Stimulated activated naive B cell treated with anti-CD40 and anti-IgM and Interleukin-4, amounts not matched to agents 10 μg/mL and 1 μg/mL and 100 μg/mL, for 72 hours (primary cell): ENCODE results near the gene NCKIPSD.
A peak's percentile ranks its signal among the peaks of the same experiment; 100 is the strongest.

Experiments used
- ATAC-seq, 2 donors: fragments of 150-1000 bp; cut with Tn5 transposase; replicated peaks; 2 replicates each; pipeline ENCODE4 v1.10.0; 2021; ENCODE audit warnings: moderate library complexity in 1 of 2
- DNase-seq: peaks from one replicate; pipeline ENCODE4 v3.0.0; 2021
- H3K27ac Mint-ChIP-seq: one replicate; pipeline ENCODE4 v1.8.0; 2022; ENCODE audit warnings: mild to moderate bottlenecking, mixed read lengths
- H3K27me3 Mint-ChIP-seq, 2 donors: one replicate each; pipeline ENCODE4 v1.8.0; 2022; ENCODE audit warnings: mixed read lengths in 2 of 2
- H3K36me3 Mint-ChIP-seq, 2 donors: one replicate each; pipeline ENCODE4 v1.8.0; 2022; ENCODE audit warnings: mixed read lengths in 2 of 2, mild to moderate bottlenecking in 1 of 2
- H3K4me1 Mint-ChIP-seq, 2 donors: one replicate each; pipeline ENCODE4 v1.8.0; 2022; ENCODE audit warnings: mixed read lengths in 2 of 2, mild to moderate bottlenecking in 1 of 2
- H3K4me3 Mint-ChIP-seq, 2 donors: one replicate each; pipeline ENCODE4 v1.8.0; 2022; ENCODE audit warnings: mild to moderate bottlenecking in 2 of 2, mixed read lengths in 2 of 2, moderate library complexity in 1 of 2
- H3K9me3 Mint-ChIP-seq, 2 donors: one replicate each; pipeline ENCODE4 v1.8.0; 2022; ENCODE audit warnings: mixed read lengths in 2 of 2, mild to moderate bottlenecking in 1 of 2

NCKIPSD gene

GRCh38 chr3:48656061-48656840 is 29.5 kb downstream of the NCKIPSD start:
- peaks cover 7 to 22% of the 10 kb centered on the region in 2 donors for H3K4me1 Mint-ChIP-seq
- H3K9me3 Mint-ChIP-seq: no peaks in the 10 kb centered on the region
- peaks cover 22 to 45% of the 10 kb centered on the region in 2 donors for H3K27me3 Mint-ChIP-seq
- no peaks in the 10 kb centered on the region for H3K36me3 Mint-ChIP-seq
- DNase-seq: peak; percentile 76
- peak overlapping the region; percentile 74 to 83 for H3K4me3 Mint-ChIP-seq
- peak overlapping the region; percentile 77 for H3K27ac Mint-ChIP-seq
- ATAC-seq: peak; percentile 82 to 84

DNA sequence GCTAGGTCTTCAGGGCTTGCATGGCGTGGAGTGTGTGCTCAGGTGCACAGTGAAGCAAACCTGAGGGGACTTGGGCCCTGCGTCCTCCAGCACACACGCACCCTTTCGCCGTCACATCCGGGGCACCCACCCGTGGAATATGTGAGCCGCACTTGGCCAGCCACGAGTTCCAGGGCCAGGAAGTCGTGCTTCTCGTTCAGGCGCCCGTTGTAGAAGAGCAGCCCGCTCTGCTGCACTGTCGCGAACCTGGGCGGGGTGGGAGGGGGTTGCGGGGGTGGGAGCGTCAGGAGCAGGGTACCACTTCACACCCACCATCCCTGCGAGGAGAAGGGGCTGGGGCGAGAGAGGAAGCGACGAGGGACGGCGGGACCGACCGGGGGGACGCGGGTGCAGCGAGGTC is 30.1 kb downstream of the NCKIPSD start:
- Mint-ChIP-seq H3K9me3 (no peaks in the 10 kb centered on the region), H3K27ac (no peak overlapping the region), H3K4me1 (peaks cover 7 to 22% of the 10 kb centered on the region in 2 donors), H3K4me3 (peak overlapping the region; percentile 66 to 83), H3K27me3 (peaks cover 22 to 41% of the 10 kb centered on the region in 2 donors), H3K36me3 (no peaks in the 10 kb centered on the region)
- ATAC-seq: peak; percentile 46 to 53
- no peak for DNase-seq

- Mint-ChIP-seq H3K4me1 (peaks cover 7 to 22% of the 10 kb centered on the region in 2 donors), H3K27ac (no peak overlapping the region), H3K36me3 (no peaks in the 10 kb centered on the region), H3K4me3 (peak overlapping the region; percentile 66 to 83), H3K9me3 (no peaks in the 10 kb centered on the region), H3K27me3 (peaks cover 22 to 36% of the 10 kb centered on the region in 2 donors)
- DNase-seq (no peak), ATAC-seq (no peak)
Measured at GRCh38 chr3:48655063-48655462, 30.7 kb downstream of the NCKIPSD start.

DNA sequence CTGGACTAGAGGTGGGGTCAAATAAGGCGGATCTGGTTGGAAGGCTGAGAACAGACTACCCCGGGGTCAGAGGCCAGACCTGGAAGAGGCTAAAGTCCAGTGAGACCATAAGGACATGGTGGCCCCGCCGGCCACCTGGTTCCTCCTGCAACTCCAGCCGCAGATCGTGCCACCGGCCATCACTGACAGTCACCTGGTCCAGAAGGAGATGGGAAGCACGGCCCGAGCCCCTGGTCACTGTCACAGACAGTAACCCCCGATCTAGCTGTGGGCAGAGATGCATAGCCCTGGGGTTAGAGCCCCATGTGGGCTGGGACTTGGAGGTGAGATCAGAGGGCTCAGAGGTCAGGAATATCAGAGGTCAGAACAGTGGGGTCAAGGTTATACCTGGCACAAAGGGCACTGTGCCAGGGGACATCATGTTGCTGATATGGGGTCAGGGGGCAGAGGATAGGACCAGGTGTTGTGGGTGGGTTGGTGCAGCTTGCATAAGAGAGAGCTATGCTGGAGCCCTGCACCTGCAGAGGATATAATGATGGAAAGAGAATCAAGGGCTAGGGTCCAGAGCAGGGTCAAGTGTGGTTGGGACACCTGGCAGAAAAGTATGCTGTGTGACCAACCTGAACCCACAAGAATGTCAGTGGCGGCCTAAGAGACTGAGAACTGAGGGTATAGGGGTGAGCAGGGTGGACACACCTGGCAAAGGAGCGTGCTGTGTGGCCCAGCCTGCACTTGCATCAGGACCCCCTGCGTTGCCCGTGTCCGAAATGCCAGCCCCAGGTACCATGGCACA is 32.6 kb downstream of the NCKIPSD start:
- H3K27ac Mint-ChIP-seq: peak overlapping the region; percentile 11
- H3K36me3 Mint-ChIP-seq: no peaks in the 10 kb centered on the region
- DNase-seq (no peak), ATAC-seq (no peak)
- H3K4me3 Mint-ChIP-seq: no peak overlapping the region
- peaks cover 8 to 16% of the 10 kb centered on the region in 2 donors for H3K27me3 Mint-ChIP-seq
- peaks cover 9 to 22% of the 10 kb centered on the region in 2 donors for H3K4me1 Mint-ChIP-seq
- H3K9me3 Mint-ChIP-seq: no peaks in the 10 kb centered on the region

DNA sequence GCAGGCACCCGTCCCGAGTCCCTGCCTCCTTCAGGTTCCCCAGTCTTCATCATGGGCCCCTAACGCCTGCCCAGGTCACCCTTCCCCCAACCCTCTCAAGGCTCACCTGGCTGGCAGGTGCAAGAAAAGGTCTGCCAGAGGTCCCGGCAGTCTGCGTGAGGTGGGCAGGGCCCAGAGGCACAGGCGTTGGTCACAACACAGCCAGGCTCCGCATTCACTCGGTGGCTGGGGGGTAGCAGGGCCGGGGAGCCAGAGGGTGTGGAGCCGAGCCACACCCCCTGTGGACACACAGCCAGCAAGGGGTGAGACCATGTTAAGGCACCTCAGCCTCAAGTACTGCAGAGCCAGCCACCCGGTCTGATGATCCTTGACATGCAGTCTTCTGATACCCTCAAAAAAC is 33.9 kb downstream of the NCKIPSD start:
- Mint-ChIP-seq H3K4me3 (no peak overlapping the region), H3K36me3 (no peaks in the 10 kb centered on the region)

DNA sequence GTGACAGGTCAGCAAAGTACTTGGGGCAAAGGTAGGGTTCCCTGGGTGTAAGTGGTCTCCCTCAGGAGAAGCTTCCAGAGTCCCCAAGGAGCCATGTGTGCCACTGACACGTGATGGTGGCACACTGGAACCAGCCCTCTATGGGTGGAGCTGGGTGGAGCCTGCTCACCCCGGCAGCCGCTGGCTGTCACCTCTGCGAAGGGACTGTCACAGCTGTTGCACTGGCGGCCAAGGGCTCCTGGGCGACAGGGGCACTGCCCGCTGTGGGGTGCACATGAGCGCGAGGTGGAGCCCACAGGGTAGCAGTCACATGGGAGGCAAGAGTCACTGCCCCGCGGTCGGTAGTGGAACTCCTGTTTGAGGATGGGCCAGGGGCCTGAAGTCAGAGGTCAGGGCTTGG is 35.0 kb downstream of the NCKIPSD start:
- peaks cover 8 to 10% of the 10 kb centered on the region in 2 donors for H3K4me1 Mint-ChIP-seq
- H3K36me3 Mint-ChIP-seq: no peaks in the 10 kb centered on the region
- no peak overlapping the region for H3K27ac Mint-ChIP-seq
- DNase-seq (no peak), ATAC-seq (no peak)
- no peak overlapping the region for H3K4me3 Mint-ChIP-seq
- no peaks in the 10 kb centered on the region for H3K27me3 Mint-ChIP-seq
- no peaks in the 10 kb centered on the region for H3K9me3 Mint-ChIP-seq

More for the DNA sequence above, 33.9 kb downstream of the NCKIPSD start:
- no peak for DNase-seq
- Mint-ChIP-seq H3K27me3 (peaks cover 0 to 3% of the 10 kb centered on the region in 2 donors), H3K27ac (no peak overlapping the region), H3K9me3 (no peaks in the 10 kb centered on the region), H3K4me1 (peaks cover 10 to 14% of the 10 kb centered on the region in 2 donors)
- no peak for ATAC-seq

GRCh38 chr3:48648188-48648850 is 37.4 kb downstream of the NCKIPSD start:
- no peak for DNase-seq
- Mint-ChIP-seq H3K36me3 (no peaks in the 10 kb centered on the region), H3K9me3 (no peaks in the 10 kb centered on the region), H3K27ac (no peak overlapping the region), H3K4me3 (no peak overlapping the region), H3K4me1 (peaks cover 4% of the 10 kb centered on the region in 2 donors), H3K27me3 (peaks cover 0 to 5% of the 10 kb centered on the region in 2 donors)
- no peak for ATAC-seq

DNA sequence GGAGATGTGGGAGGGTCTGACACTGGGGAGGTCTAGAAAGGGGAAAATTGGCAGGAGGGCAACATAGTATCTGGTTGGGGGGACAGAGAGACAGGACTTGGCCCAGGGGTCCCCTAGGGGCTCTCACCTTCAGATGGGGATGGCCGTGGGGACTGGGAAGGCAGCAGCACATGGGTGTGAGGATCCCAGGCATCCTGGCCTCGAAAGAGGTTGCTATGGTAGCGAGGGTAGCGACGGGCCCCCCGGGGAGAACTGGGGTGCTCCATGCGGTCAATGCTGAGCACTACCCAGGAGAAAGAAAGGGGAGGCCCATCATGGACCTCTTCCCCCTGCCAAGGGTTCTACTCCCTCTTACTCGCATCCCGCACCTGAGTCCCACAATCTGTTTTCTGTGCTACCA is 38.0 kb downstream of the NCKIPSD start:
- H3K27me3 Mint-ChIP-seq: peaks cover 0 to 10% of the 10 kb centered on the region in 2 donors
- peaks cover 0 to 4% of the 10 kb centered on the region in 2 donors for H3K4me1 Mint-ChIP-seq
- H3K4me3 Mint-ChIP-seq: no peak overlapping the region
- no peaks in the 10 kb centered on the region for H3K36me3 Mint-ChIP-seq
- no peak for ATAC-seq
- DNase-seq: no peak
- H3K27ac Mint-ChIP-seq: no peak overlapping the region
- H3K9me3 Mint-ChIP-seq: no peaks in the 10 kb centered on the region

GRCh38 chr3:48644898-48645760 is 40.6 kb downstream of the NCKIPSD start:
- Mint-ChIP-seq H3K27ac (no peak overlapping the region), H3K9me3 (no peaks in the 10 kb centered on the region), H3K4me1 (peaks cover 0 to 4% of the 10 kb centered on the region in 2 donors), H3K4me3 (no peak overlapping the region), H3K36me3 (no peaks in the 10 kb centered on the region), H3K27me3 (peaks cover 9 to 17% of the 10 kb centered on the region in 2 donors)
- ATAC-seq: no peak
- no peak for DNase-seq

- Mint-ChIP-seq H3K9me3 (no peaks in the 10 kb centered on the region), H3K36me3 (peaks cover 0 to 7% of the 10 kb centered on the region in 2 donors), H3K27ac (no peak overlapping the region), H3K4me3 (no peak overlapping the region), H3K27me3 (peaks cover 9 to 30% of the 10 kb centered on the region in 2 donors), H3K4me1 (peaks cover 2 to 4% of the 10 kb centered on the region in 2 donors)
- ATAC-seq: no peak
- no peak for DNase-seq
Measured at GRCh38 chr3:48642605-48643004, 43.1 kb downstream of the NCKIPSD start.

- Mint-ChIP-seq H3K9me3 (no peaks in the 10 kb centered on the region), H3K4me1 (peaks cover 4% of the 10 kb centered on the region in 2 donors), H3K36me3 (peaks cover 0 to 7% of the 10 kb centered on the region in 2 donors), H3K4me3 (no peak overlapping the region), H3K27ac (no peak overlapping the region), H3K27me3 (peaks cover 9 to 30% of the 10 kb centered on the region in 2 donors)
- ATAC-seq (no peak), DNase-seq (no peak)
Measured at GRCh38 chr3:48641396-48641795, 44.3 kb downstream of the NCKIPSD start.

DNA sequence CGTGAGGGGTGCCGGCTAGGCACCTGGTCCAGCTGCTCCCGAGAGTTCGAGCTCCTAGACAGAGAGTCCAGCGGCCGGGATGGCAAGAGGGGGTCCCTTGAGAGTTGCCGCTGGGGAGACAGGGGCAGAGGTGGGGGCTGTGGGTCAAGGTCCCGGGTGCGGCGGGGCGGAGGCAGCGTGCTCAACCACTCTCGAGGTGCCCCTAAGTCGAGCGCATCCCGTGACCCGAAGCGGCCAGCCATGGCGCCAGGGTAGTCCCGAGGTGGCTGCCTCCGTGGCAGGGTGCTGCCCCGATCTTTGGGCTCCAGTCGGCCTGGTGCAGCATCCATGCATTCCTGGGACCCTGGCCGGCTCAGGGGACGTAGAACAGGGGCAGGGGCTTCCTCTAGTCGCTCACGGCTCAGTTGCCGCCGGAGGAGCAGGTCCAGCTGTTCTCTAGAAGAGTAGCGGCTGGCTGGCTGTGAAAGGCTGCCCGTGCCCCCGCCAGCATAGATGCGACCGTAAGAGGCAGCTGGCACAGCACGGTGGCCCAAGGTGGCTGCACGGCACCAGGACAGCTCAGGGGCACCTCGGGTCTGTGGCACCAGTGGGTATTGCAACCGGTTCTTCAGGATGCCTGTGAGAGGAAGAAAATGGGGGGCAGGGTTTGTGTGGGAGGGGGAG is 45.6 kb downstream of the NCKIPSD start:
- H3K27me3 Mint-ChIP-seq: peaks cover 9 to 30% of the 10 kb centered on the region in 2 donors
- H3K36me3 Mint-ChIP-seq: peaks cover 0 to 7% of the 10 kb centered on the region in 2 donors
- H3K4me3 Mint-ChIP-seq: no peak overlapping the region
- peaks cover 6 to 15% of the 10 kb centered on the region in 2 donors for H3K4me1 Mint-ChIP-seq
- DNase-seq (no peak), ATAC-seq (no peak)
- H3K27ac Mint-ChIP-seq: no peak overlapping the region
- H3K9me3 Mint-ChIP-seq: no peaks in the 10 kb centered on the region

GRCh38 chr3:48637305-48637704 is 48.4 kb downstream of the NCKIPSD start:
- Mint-ChIP-seq H3K4me3 (peak overlapping the region in 1 of 2 donors; percentile 36), H3K4me1 (peaks cover 12 to 36% of the 10 kb centered on the region in 2 donors), H3K9me3 (no peaks in the 10 kb centered on the region), H3K27ac (no peak overlapping the region), H3K36me3 (peaks cover 5 to 11% of the 10 kb centered on the region in 2 donors), H3K27me3 (peaks cover 9 to 20% of the 10 kb centered on the region in 2 donors)
- ATAC-seq (no peak), DNase-seq (no peak)
